Spleen (tissue), 7 donors: ENCODE data around the gene OTOG.

Source experiments
- POLR2A ChIP-seq, 3 donors: fragments of 450-650 bp; IDR thresholded peaks; one replicate each; pipeline ENCODE4 v1.5.1; 2017; ENCODE audit warnings: antibody characterized with exemption in 3 of 3, mild to moderate bottlenecking in 1 of 3
- POLR2AphosphoS5 ChIP-seq, 3 donors: sonication (generic); formaldehyde crosslinking; IDR thresholded peaks; one replicate each; pipeline ENCODE4 v1.5.1; 2017; ENCODE audit warnings: antibody characterized with exemption in 3 of 3
- TF ChIP-seq, protein P1 (sequence below), 11 experiments: fragments of 200-600 bp in 7 of 11; fragments of 450-650 bp in 4 of 11; sonication (generic) in 4 of 11; IDR thresholded peaks in 8 of 11; conservative IDR thresholded peaks in 3 of 11; 1 replicate in 7 of 11; 2 replicates in 4 of 11; pipeline versions ENCODE4 v1.4.0 to v1.8.0; 2016 to 2021; ENCODE audit warnings: antibody characterized with exemption in 11 of 11, inconsistent platforms in 4 of 11, mild to moderate bottlenecking in 1 of 11
- donor health status: DM: no; HTN: no; CAD: no; lungs with moderate emphysema.
- donor health status: DM: no; HTN: no; CAD: no.
- donor health status: DM: no; HTN: no; CAD: no.

DNA sequence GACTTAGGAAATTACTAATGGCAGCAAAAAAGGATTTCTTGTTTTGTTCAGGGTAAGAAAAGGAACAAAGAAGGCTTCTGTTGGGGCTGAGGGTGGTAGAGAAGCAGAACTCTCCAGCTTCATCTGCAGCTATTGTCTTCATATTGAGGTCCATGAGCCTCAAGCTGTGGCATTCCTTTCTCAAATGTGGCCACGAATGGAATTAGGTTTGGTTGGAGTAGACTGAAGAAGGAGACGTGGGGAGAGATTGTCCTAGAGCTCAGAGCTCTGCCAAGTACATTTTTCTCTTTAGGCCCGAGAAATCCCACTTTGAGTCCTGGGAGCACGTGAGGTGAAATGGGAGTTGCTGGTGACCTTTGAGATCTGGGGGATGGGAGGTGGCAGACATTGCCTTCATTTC is 146.5 kb downstream of the OTOG start:
- TF ChIP-seq, protein P1, sequence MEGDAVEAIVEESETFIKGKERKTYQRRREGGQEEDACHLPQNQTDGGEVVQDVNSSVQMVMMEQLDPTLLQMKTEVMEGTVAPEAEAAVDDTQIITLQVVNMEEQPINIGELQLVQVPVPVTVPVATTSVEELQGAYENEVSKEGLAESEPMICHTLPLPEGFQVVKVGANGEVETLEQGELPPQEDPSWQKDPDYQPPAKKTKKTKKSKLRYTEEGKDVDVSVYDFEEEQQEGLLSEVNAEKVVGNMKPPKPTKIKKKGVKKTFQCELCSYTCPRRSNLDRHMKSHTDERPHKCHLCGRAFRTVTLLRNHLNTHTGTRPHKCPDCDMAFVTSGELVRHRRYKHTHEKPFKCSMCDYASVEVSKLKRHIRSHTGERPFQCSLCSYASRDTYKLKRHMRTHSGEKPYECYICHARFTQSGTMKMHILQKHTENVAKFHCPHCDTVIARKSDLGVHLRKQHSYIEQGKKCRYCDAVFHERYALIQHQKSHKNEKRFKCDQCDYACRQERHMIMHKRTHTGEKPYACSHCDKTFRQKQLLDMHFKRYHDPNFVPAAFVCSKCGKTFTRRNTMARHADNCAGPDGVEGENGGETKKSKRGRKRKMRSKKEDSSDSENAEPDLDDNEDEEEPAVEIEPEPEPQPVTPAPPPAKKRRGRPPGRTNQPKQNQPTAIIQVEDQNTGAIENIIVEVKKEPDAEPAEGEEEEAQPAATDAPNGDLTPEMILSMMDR (IDR thresholded peaks at IDR 0.05 in 8 of 11, conservative IDR thresholded peaks at IDR 0.05 in 3 of 11) = no peak
- TF ChIP-seq POLR2A (IDR thresholded peaks at IDR 0.05) (no peak), POLR2AphosphoS5 (IDR thresholded peaks at IDR 0.05) (no peak)
